ENCODE results near the gene SND1.

- no peak for TF ChIP-seq TSHZ2 (CRISPR knock-in tag; IDR thresholded peaks at IDR 0.05)
- no peak for TF ChIP-seq ESRRG (CRISPR knock-in tag; IDR thresholded peaks at IDR 0.05)
- TF ChIP-seq RARB (CRISPR knock-in tag; IDR thresholded peaks at IDR 0.05), result no peak
These were observed 413.9 kb downstream of the SND1 start for GRCh38 chr7:128065872-128066271.
